A673 (cell line): ENCODE results near the gene VPS41.

Source experiments
- EZH2 ChIP-seq: fragments of 200-600 bp; sonication (generic); IDR thresholded peaks from 2 replicates; pipeline ENCODE4 v1.6.1; 2017; ENCODE audit warnings: borderline replicate concordance, low read depth, mild to moderate bottlenecking, mixed read lengths, antibody characterized with exemption, low read length; ENCODE audit not compliant: poor library complexity, severe bottlenecking
- TF ChIP-seq, protein P1 (sequence below): fragments of 300-800, 200-600 bp; sonication (generic); conservative IDR thresholded peaks from 2 replicates; pipeline ENCODE4 v1.5.1; 2017; ENCODE audit warnings: low read depth, mild to moderate bottlenecking, antibody characterized with exemption, low read length, moderate library complexity, mixed read lengths

DNA sequence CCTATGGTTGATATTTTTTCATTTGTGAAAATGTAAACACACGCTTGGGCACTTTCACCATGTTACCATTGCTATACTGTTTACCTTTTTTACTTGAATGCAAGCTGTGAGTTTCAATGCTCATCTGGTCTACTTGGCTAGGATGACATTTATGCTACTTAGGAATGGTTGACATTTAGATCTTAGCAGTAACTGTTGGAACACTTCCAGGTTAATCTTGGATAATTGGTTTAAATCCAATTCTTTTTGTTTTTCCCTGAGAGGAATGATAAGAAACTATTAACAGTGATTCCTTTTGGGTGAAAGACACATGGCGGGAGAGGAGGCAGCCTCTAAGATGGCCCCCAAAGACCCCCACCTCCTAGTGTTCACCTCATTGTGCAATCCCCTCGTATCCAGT, 226.4 kb downstream of the VPS41 start:
- TF ChIP-seq, protein P1, sequence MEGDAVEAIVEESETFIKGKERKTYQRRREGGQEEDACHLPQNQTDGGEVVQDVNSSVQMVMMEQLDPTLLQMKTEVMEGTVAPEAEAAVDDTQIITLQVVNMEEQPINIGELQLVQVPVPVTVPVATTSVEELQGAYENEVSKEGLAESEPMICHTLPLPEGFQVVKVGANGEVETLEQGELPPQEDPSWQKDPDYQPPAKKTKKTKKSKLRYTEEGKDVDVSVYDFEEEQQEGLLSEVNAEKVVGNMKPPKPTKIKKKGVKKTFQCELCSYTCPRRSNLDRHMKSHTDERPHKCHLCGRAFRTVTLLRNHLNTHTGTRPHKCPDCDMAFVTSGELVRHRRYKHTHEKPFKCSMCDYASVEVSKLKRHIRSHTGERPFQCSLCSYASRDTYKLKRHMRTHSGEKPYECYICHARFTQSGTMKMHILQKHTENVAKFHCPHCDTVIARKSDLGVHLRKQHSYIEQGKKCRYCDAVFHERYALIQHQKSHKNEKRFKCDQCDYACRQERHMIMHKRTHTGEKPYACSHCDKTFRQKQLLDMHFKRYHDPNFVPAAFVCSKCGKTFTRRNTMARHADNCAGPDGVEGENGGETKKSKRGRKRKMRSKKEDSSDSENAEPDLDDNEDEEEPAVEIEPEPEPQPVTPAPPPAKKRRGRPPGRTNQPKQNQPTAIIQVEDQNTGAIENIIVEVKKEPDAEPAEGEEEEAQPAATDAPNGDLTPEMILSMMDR = no peak
- no peak for TF ChIP-seq EZH2
